Mucosa of rectum (tissue), 2 donors: ENCODE measurements around the gene EML6.

Experiments used
- H3K27ac ChIP-seq, 2 donors: one replicate each; pipeline ENCODE4 v1.7.0; 2013; ENCODE audit warnings: inconsistent platforms in 2 of 2, low read depth in 2 of 2, low read length in 2 of 2
- H3K27me3 ChIP-seq, 2 donors: one replicate each; pipeline ENCODE4 v1.7.0; 2013; ENCODE audit warnings: low read length in 2 of 2; ENCODE audit not compliant: control insufficient read depth in 2 of 2, insufficient read depth in 2 of 2
- H3K36me3 ChIP-seq, 2 donors: one replicate each; pipeline ENCODE4 v1.7.0; 2013; ENCODE audit warnings: low read length in 2 of 2; ENCODE audit not compliant: control insufficient read depth in 2 of 2, insufficient read depth in 2 of 2
- H3K4me1 ChIP-seq, 2 donors: one replicate each; pipeline ENCODE4 v1.7.0; 2013; ENCODE audit warnings: low read length in 2 of 2, mild to moderate bottlenecking in 1 of 2; ENCODE audit not compliant: control insufficient read depth in 2 of 2, insufficient read depth in 2 of 2
- H3K4me3 ChIP-seq, 2 donors: one replicate each; pipeline ENCODE4 v1.7.0; 2013; ENCODE audit warnings: low read length in 2 of 2
- H3K9ac ChIP-seq, 2 donors: one replicate each; pipeline ENCODE4 v1.7.0; 2013; ENCODE audit warnings: low read length in 2 of 2, low read depth in 1 of 2, mild to moderate bottlenecking in 1 of 2
- H3K9me3 ChIP-seq, 2 donors: one replicate each; pipeline ENCODE4 v1.7.0; 2013; ENCODE audit warnings: low read length in 2 of 2; ENCODE audit not compliant: control insufficient read depth in 2 of 2
- donor health status: healthy.
- donor health status: Normal muscosa, but diverticular disease.

EML6 gene

DNA sequence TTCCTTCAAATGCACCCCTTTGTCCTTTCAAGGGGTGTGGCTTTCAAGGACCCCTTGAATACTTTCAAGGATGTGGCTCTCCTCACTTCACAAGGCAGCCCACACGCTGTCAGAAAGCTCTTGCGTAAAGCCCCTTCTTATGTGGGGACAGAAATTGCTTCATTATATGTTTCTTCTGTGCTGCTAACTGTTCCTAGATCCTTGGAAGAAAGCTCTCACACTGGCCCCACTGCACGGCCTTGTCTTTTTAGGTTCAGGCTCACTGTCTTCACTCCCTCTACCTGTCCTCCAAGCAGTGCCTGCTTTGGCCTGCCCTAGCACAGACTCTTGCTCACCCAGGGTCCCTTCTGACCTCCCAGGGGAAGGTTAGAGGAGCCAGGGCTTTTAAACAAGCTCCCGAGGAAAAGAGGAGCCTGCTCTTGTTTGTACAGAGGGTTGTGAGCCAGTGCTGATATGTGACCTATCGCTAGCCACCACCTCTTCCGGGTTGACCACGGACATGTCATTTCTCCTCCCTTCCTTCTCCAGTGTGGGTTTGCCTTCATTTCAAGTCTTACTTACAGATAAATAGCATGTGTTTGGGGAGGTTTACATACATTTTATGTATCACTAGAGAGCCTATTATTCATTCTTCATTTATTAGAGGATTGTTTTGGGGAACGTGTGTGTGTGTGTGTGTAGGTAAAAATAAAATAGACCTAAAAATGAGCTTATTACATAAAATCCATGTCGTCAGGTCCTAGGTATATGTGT is 232.1 kb downstream of the EML6 start:
- Histone ChIP-seq H3K27ac (peak overlapping the region in 1 of 2 donors; percentile 49), H3K27me3 (no peaks in the 10 kb centered on the region), H3K4me1 (peaks cover 0 to 10% of the 10 kb centered on the region in 2 donors), H3K9ac (no peak overlapping the region), H3K36me3 (no peaks in the 10 kb centered on the region), H3K4me3 (no peak overlapping the region), H3K9me3 (no peaks in the 10 kb centered on the region)

DNA sequence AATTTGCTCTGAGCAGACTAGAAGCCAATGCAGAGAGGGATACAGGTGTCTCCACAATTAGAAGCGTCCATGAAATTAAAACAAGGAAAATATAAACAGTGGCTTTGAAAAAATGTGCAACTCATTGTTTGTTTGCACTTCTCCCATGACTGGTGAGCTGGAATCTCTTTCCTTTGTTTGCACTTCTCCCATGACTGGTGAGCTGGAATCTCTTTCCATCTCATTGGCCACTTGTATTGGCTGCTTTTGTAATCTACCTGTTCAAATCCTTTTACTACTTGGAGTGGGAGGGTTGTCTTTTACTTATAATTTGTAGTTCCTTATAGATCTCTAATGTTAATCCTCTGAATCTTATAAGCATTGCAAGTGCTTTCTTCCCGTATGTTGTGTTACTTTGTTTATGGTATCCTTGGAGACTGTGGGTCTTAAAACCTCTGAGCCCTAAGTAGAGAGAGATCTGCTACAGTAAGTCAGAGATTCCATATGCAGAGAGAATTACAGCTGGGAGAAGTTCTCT is 232.7 kb downstream of the EML6 start:
- no peak overlapping the region for H3K4me3 ChIP-seq
- no peaks in the 10 kb centered on the region for H3K27me3 ChIP-seq
- H3K9me3 ChIP-seq = no peaks in the 10 kb centered on the region
- no peaks in the 10 kb centered on the region for H3K36me3 ChIP-seq
- peak overlapping the region in 1 of 2 donors; percentile 49 for H3K27ac ChIP-seq
- H3K9ac ChIP-seq = no peak overlapping the region
- H3K4me1 ChIP-seq = peaks cover 0 to 10% of the 10 kb centered on the region in 2 donors

- no peak overlapping the region for H3K9ac ChIP-seq
- no peak overlapping the region for H3K27ac ChIP-seq
- H3K36me3 ChIP-seq = no peaks in the 10 kb centered on the region
- H3K9me3 ChIP-seq = no peaks in the 10 kb centered on the region
- H3K4me3 ChIP-seq = no peak overlapping the region
- peaks cover 2 to 13% of the 10 kb centered on the region in 2 donors for H3K4me1 ChIP-seq
- H3K27me3 ChIP-seq = no peaks in the 10 kb centered on the region
Measured at GRCh38 chr2:54957321-54957999, 234.0 kb downstream of the EML6 start.

DNA sequence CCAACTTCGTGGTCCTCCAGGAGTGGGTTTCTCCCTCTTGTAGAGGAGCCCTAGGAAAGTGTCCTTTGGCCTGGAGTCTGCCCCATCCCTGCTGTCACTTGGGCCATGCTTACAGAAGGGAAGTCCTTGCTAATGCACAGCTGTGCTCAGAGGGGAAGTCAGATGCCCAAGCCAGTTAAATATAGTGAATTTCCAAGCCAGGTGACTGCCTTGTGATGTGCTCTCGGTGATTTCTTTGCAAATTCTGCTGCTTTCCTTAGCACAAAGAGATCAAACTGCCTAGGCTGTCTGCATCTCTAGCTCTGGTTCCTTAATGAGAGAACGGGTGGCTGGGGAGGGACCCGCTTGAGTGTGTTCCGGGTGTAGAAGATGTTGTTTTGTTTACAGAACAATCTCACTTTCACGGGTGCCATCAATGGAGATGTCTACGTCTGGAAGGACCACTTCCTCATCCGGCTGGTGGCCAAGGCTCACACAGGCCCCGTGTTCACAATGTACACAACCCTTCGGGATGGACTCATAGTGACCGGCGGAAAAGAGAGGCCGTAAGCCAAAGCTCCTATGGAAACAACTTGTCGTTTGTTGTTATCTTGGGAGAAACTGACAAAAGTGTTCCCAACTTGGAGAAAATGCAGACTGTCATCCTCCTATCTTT is 235.4 kb downstream of the EML6 start:
- peaks cover 5 to 22% of the 10 kb centered on the region in 2 donors for H3K4me1 ChIP-seq
- no peak overlapping the region for H3K9ac ChIP-seq
- H3K9me3 ChIP-seq = no peaks in the 10 kb centered on the region
- H3K4me3 ChIP-seq = no peak overlapping the region
- H3K27ac ChIP-seq = no peak overlapping the region
- H3K36me3 ChIP-seq = no peaks in the 10 kb centered on the region
- no peaks in the 10 kb centered on the region for H3K27me3 ChIP-seq

GRCh38 chr2:54960164-54960563 is 236.7 kb downstream of the EML6 start:
- H3K27ac ChIP-seq = no peak overlapping the region
- no peak overlapping the region for H3K9ac ChIP-seq
- H3K4me3 ChIP-seq = no peak overlapping the region
- H3K4me1 ChIP-seq = peaks cover 5 to 24% of the 10 kb centered on the region in 2 donors
- no peaks in the 10 kb centered on the region for H3K9me3 ChIP-seq
- H3K36me3 ChIP-seq = no peaks in the 10 kb centered on the region
- H3K27me3 ChIP-seq = no peaks in the 10 kb centered on the region

DNA sequence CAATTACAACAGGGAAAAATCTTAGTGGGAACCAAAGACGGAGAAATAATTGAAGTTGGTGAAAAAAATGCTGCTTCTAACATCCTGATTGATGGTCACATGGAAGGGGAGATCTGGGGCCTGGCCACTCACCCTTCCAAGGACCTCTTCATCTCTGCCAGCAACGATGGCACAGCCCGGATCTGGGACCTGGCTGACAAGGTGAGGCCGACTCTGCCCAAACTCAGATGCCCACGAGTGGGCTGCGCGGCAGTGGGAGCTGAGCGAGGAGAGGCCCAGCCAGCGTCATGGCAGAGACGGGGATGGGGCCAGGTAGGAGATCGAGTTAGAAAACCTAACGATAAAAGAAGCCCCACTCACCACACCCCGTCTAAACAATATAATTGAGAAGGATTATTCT is 239.0 kb downstream of the EML6 start:
- Histone ChIP-seq H3K27me3 (no peaks in the 10 kb centered on the region), H3K4me3 (no peak overlapping the region), H3K36me3 (no peaks in the 10 kb centered on the region), H3K9me3 (no peaks in the 10 kb centered on the region), H3K4me1 (peaks cover 5 to 17% of the 10 kb centered on the region in 2 donors), H3K27ac (peak overlapping the region in 1 of 2 donors; percentile 80), H3K9ac (no peak overlapping the region)

DNA sequence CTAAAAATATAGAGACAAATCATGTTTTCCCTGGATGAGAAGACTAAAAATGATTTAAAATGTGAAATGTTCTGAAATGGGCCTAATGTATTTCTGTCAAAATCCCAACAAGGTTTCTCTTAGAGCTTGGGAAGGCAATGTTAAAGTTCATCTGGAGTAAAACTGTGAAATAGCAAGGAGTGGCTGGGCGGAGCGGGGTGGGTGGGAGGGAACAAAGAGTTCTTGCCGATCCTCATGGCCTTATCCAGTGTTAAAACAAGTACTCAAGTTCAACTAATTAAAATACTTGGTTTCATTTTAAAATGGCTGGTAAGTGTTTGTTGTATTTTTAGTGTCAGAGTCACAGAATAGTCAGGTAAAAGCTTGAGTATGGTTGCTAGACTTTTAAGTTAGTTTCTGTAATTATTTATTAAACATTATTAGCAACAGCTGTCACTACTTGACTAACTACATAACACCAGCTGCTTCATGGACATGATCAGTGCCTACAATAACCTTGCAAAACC is 239.5 kb downstream of the EML6 start:
- peak overlapping the region in 1 of 2 donors; percentile 80 for H3K27ac ChIP-seq
- H3K9ac ChIP-seq = no peak overlapping the region
- H3K27me3 ChIP-seq = no peaks in the 10 kb centered on the region
- H3K4me1 ChIP-seq = peaks cover 5 to 17% of the 10 kb centered on the region in 2 donors
- H3K36me3 ChIP-seq = no peaks in the 10 kb centered on the region
- H3K9me3 ChIP-seq = no peaks in the 10 kb centered on the region
- no peak overlapping the region for H3K4me3 ChIP-seq

- Histone ChIP-seq H3K27me3 (no peaks in the 10 kb centered on the region), H3K27ac (peak overlapping the region in 1 of 2 donors; percentile 63), H3K9me3 (no peaks in the 10 kb centered on the region), H3K4me1 (peaks cover 5 to 17% of the 10 kb centered on the region in 2 donors), H3K36me3 (no peaks in the 10 kb centered on the region), H3K9ac (no peak overlapping the region), H3K4me3 (no peak overlapping the region)
Measured at GRCh38 chr2:54963476-54963875, 240.0 kb downstream of the EML6 start.

- Histone ChIP-seq H3K36me3 (peaks cover 0 to under 1% of the 10 kb centered on the region in 2 donors), H3K9me3 (no peaks in the 10 kb centered on the region), H3K27me3 (no peaks in the 10 kb centered on the region), H3K27ac (no peak overlapping the region), H3K4me3 (no peak overlapping the region), H3K9ac (no peak overlapping the region), H3K4me1 (peaks cover 5 to 17% of the 10 kb centered on the region in 2 donors)
Measured at GRCh38 chr2:54964271-54964670, 240.8 kb downstream of the EML6 start.

- Histone ChIP-seq H3K27me3 (no peaks in the 10 kb centered on the region), H3K4me1 (peaks cover 5 to 17% of the 10 kb centered on the region in 2 donors), H3K4me3 (no peak overlapping the region), H3K36me3 (peaks cover 2 to 5% of the 10 kb centered on the region in 2 donors), H3K27ac (no peak overlapping the region), H3K9ac (no peak overlapping the region), H3K9me3 (no peaks in the 10 kb centered on the region)
Measured at GRCh38 chr2:54964816-54965215, 241.4 kb downstream of the EML6 start.
